ENCODE measurements around the gene IFI27L1.

IFI27L1 gene

DNA sequence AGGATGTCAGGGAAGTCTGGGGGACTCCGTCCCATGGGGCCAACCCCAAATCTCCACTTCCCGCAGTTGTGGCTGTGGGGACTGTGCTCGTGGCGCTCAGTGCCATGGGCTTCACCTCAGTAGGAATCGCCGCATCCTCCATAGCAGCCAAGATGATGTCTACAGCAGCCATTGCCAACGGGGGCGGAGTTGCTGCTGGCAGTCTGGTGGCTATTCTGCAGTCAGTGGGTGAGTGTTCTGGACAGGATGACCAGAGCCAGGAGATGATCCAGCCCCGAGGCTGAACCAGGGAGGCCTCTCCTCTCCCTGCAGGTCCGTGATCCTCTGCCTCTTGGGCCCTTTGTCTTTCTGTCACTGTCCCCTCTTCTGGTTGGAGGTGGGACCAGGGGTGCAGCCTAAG is 20.6 kb downstream of the IFI27L1 start:
- H3K27ac ChIP-seq, result no peak overlapping the region
- TF ChIP-seq ZFX (IDR thresholded peaks at IDR 0.05), result no peak
- TF ChIP-seq, protein P1, sequence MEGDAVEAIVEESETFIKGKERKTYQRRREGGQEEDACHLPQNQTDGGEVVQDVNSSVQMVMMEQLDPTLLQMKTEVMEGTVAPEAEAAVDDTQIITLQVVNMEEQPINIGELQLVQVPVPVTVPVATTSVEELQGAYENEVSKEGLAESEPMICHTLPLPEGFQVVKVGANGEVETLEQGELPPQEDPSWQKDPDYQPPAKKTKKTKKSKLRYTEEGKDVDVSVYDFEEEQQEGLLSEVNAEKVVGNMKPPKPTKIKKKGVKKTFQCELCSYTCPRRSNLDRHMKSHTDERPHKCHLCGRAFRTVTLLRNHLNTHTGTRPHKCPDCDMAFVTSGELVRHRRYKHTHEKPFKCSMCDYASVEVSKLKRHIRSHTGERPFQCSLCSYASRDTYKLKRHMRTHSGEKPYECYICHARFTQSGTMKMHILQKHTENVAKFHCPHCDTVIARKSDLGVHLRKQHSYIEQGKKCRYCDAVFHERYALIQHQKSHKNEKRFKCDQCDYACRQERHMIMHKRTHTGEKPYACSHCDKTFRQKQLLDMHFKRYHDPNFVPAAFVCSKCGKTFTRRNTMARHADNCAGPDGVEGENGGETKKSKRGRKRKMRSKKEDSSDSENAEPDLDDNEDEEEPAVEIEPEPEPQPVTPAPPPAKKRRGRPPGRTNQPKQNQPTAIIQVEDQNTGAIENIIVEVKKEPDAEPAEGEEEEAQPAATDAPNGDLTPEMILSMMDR (conservative IDR thresholded peaks at IDR 0.05), result no peak

DNA sequence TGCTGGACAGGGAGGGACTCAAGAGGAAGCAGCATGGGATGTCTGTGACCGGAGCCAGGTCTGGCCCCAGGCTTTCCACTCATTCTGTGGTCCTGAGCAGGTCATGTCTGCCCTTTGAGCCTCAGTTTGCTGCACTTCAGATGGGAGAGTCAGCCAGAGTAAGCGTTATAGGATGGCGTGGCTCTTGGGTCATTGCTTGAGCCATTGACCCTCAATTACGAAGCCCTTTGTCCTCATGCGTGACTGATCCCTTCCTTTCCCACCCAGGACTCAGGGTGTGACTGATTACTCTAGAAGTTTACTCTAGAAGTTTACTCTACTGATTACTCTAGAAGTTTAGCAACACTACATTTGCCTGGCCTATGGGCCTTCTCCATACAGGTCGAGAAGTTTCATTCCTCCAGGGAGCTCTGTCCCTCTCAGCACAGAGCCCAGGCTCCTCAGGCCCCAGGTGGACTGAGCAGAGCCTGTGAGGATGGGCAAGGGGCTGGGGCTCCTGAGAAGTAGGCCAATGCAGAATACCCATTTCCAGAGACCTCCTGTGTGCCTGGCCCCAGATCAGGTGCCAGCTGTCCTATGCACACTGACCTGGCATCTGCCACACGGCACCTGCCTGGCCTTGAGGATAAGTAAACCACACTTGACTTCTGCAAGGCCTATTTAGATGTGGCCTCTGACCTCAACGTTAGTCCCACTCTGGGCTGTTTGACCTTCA is 21.8 kb downstream of the IFI27L1 start:
- H3K27ac ChIP-seq, result no peak overlapping the region
- TF ChIP-seq, protein P1 (conservative IDR thresholded peaks at IDR 0.05), result no peak
- no peak for TF ChIP-seq ZFX (IDR thresholded peaks at IDR 0.05)

DNA sequence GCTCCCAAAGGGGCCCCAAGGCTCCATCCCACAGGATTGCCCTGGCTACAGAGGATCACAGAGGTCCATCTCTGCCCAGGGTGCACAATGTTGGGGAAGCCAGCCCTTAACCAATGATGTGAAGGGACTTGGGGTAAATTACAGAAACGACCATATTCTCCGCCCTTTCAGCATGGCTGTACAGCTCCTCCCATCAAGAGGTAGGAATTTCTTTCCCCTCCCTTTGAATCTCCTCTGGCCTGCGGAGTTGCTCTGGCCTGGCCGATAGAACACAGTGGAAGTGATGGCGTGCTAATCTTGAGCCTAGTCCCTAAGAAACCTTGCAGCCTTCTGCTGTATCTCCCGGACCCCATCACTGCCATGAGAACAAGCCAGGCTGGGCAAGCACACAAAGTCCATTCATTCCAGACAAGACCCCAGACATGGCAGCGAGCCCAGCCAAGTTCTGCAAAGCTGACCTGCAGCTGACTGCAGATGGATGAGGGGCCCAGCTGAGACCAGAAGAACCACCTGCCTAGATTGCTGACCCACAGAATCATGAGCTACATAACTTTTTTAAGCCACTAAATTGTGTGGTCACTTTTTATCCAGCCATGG is 22.5 kb downstream of the IFI27L1 start:
- H3K27ac ChIP-seq, result no peak overlapping the region
- no peak for TF ChIP-seq ZFX (IDR thresholded peaks at IDR 0.05)
- TF ChIP-seq, protein P1 (conservative IDR thresholded peaks at IDR 0.05), result no peak

DNA sequence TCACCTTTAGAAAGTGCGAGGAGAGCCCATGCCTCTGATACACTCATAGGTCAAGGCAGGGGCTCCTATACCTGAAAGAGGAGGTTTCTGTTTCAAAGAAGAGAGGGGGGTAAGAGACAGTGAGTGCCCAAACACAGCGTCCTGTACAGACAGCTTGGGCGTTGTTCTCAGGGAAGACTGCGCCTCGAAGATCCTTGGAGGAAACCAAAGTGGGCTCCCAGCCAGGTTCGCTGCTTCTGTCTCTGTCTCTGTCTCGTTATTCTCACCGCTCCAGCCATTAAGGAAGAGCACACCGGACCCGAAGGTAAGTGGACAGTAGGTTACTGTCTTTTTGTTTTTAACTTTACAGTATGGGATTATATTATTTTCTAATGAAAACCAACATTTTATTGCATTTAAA is 23.6 kb downstream of the IFI27L1 start:
- H3K27ac ChIP-seq, result no peak overlapping the region
- TF ChIP-seq, protein P1 (conservative IDR thresholded peaks at IDR 0.05), result no peak
- no peak for TF ChIP-seq ZFX (IDR thresholded peaks at IDR 0.05)

DNA sequence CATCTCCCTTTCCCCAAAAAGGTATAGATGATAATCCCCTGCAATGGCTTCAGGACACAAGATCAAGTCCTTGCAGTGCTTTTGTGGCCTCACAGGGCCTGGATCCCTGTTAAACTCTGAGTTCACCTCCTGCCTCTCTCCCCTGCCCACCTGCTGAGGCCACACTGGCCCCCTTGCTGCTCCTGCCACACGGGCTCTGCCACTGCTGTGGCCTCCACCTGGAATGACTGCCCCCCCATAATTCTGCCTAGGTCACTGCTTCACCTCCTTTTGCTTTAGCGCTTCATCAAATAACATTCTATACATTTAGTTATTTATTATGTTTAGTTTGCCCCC is 28.8 kb downstream of the IFI27L1 start:
- TF ChIP-seq, protein P1 (conservative IDR thresholded peaks at IDR 0.05), result no peak
- no peak for TF ChIP-seq ZFX (IDR thresholded peaks at IDR 0.05)
- no peak overlapping the region for H3K27ac ChIP-seq

DNA sequence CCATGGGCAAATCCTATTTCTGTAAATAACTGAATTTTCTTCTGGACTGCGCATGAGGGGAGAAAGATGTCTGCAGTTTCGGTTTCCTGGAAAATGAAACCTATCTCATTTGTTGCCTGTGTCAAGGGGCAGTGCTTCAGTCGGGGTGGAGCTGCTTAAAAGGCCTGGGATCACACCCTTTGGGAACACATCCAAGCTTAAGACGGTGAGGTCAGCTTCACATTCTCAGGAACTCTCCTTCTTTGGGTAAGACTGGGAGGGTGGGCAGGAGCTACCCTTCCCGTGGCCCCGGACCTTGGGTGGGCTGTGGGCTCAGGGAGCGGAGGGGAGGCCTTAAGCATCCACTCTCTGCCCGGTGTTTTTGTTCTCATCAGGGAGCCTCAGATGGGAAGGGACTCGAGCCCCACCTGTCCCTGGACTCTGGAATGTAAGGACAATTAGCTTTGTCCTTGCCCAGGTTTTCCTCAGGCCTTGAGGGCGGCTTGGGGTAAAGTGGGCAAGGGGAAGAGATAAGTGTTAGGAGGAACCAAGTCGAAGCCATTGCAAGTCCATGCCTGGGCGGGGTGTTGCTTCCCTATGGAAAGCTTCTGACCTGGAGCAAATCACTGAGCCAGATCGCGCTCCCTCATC is 29.6 kb downstream of the IFI27L1 start, which contains the start of gene IFI27:
Gene IFI27 (plus strand): TSS at position 185 of the 630 bp plus-strand sequence.
- TF ChIP-seq ZFX (IDR thresholded peaks at IDR 0.05), result no peak
- TF ChIP-seq, protein P1 (conservative IDR thresholded peaks at IDR 0.05), result no peak
- no peak within 1 kb of the TSS for H3K27ac ChIP-seq

All from C4-2B (cell line).